Activated CD4-positive, alpha-beta T cell treated with anti-CD3 and anti-CD28 coated beads, Interleukin-2, Interleukin-6, amounts not matched to agents 100 ng/mL and 50 ng/mL, durations not matched to agents 16 hours and 8 hours (primary cell): ENCODE data around the gene MTCL1.
A peak's percentile ranks its signal among the peaks of the same experiment; 100 is the strongest.

Source experiments
- DNase-seq: peaks from one replicate; pipeline ENCODE4 v3.0.0-alpha.2; 2020

MTCL1 gene

DNA sequence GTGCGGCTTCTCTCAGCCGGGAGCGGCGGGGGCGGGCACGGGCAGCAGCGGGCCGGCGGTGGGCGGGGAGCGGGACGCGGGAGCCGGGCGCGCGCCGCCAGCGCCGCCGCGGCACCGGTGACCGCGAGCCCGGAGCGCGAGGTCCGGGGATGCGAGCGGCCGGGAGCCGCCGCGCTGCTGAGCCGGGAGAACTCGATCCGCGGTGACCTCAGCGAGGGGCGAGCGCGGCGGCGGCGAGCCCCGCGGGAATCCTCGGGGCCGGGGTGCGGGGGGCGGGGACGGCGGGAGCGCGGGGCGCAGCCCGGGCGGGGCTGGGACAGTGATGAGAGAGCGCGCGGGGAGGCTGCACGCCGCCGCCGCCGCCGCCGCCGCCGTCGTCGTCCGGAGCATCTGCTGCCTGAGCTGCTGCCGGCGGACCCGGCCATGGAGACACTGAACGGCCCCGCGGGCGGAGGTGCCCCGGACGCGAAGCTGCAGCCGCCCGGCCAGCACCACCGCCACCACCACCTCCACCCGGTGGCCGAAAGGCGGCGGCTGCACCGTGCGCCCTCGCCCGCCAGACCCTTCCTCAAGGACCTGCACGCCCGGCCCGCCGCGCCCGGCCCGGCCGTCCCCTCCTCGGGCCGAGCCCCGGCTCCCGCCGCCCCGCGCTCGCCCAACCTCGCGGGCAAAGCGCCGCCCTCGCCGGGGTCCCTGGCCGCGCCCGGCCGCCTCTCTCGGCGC, at the start of gene MTCL1:
Gene MTCL1, plus strand, starts transcription at position 319 of the 723 bp plus-strand sequence. Its CDS starts 105 bp downstream, at position 424.
- peak; percentile 23 for DNase-seq

DNA sequence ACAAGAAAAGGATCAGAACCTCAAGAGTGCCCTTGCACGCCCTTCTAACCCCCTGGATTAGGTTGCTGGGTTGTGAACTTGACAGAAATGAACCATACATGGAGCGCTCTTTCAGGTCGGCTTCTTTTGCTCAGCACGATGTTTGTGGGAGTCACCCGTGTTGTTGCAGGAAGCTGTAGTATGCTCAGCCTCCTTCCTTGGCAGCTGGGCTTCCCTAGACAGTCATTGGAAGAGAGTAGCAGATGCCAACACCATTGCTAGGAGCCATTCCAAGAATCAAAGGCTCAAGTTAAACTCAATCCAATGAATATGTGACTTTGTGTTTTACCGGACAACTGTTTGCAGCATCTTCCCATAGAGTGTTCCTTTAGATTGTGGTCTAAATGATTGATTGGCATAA, 49.1 kb upstream of the MTCL1 start:
- no peak for DNase-seq

DNA sequence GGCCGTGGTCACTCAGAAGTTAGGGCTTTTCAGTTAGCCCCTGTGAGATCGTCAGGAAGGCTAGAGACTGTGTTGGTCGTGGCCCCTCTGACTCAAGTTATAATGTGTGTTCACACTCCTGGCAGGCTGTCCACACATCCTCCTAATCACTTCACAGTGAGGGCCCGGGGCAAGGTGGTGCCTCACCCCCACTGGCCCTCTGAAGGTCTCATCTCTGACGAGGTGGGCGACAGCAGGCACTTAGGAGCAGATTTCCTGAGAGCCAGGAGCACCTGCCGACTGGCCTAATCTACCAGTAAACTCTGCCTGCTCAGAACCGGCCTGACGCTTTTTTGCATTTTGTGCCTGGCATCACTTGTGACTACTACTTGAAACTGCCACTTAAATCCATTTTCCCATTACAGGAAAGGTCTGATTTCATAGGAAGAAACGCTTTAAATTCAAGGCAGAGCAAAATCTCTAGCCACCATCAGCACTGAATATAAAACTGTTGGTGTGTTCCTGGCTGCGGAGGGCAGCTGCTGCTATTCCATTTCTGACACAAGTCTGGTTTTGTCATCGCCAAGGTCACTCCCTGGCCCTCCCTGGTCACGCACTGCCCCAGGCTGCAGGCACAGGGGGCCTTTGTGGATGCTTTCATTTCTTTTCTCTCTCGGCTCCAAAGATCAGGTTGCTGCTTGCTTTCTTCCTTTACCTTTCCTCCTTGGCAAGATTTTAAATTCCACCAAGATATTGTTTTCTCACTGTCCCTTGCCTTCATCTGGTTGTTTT, 48.1 kb upstream of the MTCL1 start:
- no peak for DNase-seq

- no peak for DNase-seq
Measured at GRCh38 chr18:8657873-8658470, 47.4 kb upstream of the MTCL1 start.

DNA sequence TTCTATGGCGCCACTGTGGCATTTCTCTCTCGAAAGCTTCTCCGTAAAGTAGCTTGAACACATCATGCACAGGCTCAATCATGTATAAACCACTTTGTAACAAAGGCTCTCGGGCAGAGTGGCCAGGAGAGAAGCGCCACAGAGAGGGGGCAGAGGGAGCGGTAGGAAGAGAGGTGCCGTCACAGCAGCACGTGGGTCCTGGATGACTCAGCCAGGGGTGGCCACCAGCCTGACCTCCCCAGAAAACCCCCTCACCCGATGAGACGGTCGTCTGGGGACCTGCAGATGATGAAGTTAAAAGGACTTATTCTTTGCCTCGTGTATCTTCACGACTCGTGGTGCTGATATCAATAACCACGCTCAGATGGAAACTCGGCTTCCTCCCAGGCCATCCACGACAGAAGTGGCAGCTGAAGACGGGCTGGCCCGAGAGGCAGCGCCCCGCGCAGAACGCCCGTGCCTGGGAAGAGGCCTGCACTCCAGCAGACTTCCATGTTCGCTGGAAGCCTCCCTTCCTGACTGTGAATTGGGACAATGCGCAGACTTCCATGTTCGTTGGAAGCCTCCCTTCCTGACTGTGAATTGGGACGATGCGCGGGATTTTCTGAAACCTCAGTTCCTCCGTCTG, 46.4 kb upstream of the MTCL1 start:
- no peak for DNase-seq

DNA sequence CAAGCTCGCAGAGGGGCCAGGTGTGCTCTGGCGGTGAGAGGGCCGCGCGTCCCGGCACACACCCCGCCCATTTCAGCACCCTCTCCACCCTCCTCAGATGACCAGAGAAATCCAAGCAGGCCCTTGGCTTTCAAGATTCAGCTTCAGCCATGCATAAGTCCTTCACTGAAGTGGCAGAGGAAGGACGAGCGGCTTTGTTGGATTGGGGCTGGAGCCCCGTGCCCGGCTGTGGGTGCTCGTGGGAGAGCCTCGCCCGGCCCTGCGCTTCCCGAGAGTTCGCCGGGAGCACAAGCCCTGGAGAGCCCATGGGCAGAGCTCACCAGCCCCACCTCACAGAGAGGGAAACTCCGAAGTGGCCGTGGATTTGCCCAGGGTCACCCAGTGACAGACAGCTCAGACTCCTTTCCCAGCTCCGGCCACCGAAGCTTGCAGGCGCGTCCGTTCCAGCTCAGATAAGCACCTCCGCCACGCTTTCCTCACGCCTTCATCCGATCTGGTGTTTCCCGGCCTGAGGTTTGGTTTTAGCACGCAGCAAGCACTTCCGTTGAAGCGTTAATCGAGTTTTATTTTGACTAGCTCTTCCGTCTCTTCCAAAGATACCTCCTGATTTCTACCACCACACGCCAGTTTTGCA, 45.6 kb upstream of the MTCL1 start:
- no peak for DNase-seq

DNA sequence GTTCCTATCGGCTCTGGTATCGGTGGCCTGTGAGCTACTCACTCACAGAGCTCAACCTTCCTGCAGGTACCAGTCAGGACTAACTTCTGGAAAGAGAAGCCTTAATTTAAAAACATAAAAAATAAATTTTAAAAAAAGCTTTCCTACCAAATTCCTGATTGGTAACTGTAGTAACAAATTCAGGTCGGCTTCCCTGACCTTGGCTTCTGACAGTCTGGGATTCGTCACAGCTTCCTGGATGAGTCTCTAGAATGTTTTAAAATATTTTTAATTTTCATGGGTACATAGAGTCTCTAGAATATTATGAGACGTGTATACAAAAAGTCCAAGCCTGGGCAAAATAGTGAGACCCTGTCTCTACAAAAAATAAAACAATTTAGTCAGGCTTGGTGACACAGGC, 45.0 kb upstream of the MTCL1 start:
- DNase-seq, result no peak

DNA sequence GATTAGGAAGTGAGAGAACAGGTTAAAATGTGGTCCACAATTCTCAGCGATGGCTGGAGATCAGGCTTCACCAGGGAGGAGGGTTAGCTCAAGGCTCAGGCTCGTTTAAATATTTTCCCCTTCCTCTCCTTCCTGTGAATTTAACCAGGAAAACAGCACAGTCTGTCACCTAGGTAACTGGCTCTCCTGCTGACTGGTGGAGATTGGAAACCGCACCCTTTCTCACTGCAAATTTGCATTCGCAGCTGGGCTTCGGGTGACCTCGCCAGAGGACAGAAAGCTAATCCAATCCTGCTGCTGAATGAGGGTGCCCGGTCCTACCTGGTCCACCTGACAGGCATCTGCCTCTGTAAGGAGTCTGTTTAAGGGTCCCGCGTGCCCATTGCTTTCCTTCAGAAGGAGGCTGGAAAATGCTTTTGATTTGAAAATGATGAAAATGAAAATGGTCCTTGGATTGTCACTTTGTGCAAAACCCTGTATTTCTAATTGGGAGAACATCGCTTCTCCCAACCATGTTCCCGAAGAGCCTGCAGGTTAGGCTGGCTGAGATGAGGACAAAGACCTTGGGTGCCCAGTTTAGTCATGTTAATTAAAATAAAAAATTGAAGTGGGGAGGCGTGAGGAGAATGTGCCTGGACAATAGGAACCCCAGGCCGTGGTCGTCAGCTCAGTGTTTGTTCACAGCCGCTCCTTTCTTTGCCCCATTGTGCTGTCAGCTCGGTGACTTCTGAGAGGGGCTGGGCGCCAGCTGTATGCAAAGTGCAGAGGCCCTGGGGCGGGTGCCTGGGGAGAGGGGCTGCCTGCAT, 43.4 kb upstream of the MTCL1 start:
- no peak for DNase-seq

- no peak for DNase-seq
Measured at GRCh38 chr18:8662560-8663255, 42.6 kb upstream of the MTCL1 start.

GRCh38 chr18:8667846-8668245, 37.5 kb upstream of the MTCL1 start:
- no peak for DNase-seq

- no peak for DNase-seq
Measured at GRCh38 chr18:8668381-8668780, 37.0 kb upstream of the MTCL1 start.

GRCh38 chr18:8669571-8669970, 35.8 kb upstream of the MTCL1 start:
- DNase-seq, result no peak

DNA sequence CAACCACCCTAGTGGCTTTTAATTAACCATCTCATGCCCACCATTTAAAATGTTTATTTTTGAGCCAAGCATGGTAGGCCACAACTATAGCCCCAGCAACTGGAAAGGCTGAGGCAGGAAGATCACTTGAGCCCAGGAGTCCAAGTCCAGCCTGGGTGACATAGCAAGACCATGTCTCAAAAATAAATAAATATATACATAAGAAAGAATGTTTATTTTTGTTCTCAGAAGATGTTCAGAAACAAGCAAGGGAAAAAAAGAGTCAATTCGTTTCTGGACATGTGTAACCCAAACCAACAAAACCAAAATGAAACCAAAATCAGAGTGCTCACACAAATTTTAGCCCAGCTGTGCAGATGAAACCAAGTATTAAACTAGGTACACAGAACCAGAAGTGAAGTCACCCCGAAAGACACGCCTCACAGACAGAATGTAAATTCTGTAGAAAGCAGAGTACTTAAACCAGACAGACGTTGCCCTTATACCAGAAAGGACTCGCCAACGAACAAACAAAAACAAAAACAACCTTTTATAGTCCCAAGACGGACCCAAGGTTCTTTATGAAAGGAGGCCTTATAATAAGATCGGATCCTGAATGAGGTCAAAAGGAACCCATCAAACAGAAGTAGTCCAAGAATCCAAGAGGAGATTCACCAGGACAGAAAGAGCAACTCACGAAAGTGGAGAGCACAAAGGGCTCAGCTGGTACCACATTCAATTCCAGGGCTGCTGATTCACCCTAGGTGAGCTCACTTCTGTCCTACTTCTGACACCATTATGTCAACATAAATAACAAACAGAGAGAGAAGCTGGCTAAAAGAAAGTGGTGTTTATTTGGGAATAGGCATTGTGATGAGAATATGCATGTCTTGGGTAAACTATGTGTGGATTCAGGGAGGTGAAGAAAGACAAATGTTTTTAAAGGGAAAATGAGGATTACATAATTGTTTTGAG, 31.8 kb upstream of the MTCL1 start:
- DNase-seq, result peak; percentile 6

GRCh38 chr18:8675057-8675456, 30.3 kb upstream of the MTCL1 start:
- no peak for DNase-seq

GRCh38 chr18:8681196-8681595, 24.2 kb upstream of the MTCL1 start:
- DNase-seq, result no peak

- no peak for DNase-seq
Measured at GRCh38 chr18:8684577-8684976, 20.8 kb upstream of the MTCL1 start.

DNA sequence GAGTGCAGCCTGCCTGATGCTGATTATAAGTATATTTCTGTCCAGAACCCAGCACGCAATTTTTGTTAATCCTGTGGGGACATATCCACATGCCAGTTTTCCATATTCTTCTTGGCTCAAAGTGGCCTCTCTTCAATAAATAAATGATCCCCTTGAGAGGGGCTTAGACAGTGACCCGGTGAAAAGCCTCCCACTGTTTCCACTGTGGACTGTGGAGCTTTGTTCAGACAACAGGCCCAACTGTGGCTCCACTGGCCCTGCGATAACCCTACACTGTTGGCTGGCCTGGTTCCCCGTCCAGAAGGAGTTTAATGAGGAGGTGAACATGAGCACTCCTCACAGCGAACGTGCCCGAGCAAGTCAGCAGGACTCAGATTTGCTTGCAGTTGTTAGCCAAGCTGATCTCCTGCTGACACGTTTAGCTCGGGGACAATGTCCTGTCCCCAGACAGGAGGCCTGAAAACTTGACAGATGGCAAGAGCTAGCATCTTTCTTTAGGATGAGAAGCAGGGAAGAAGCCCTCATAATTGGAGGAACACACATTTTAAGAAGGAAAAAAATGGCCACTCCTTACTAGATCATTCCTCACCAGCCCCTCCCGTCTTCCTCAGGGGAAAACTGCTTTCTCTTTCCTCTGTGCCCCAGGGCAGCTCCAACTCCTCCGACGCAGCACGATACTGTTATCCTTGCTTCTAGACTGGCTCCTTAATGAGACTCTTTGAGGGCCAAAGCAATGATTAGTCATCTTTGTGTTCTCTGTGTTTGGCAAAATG, 20.0 kb upstream of the MTCL1 start:
- no peak for DNase-seq

GRCh38 chr18:8685914-8686216, 19.5 kb upstream of the MTCL1 start:
- no peak for DNase-seq

DNA sequence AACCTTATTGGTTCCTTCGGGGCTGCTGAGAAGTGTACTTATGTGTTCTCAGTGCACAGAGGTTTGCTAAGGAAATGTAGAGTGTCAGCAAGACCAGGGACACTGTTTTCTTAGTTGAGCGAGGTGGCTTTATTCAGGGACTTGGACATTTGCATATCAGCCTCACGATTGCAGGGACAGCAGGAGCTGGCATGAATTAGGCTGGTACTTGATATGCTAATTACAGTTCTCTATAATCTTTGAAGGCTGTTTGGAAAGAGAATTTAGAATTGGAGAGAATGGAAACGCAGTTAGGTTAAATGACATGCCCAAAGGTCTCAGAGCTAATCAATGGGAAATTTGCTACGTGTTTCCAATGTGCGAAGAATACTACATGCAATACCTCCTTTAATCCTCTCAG, 18.7 kb upstream of the MTCL1 start:
- DNase-seq, result no peak
